Left lobe of liver (tissue), 2 donors: ENCODE measurements around the gene HFE. TPM values are rescaled to one million over a fixed set of nuclear protein-coding genes. Genes with fewer than 3 reads are reported as not detected.
A peak's percentile ranks its signal among the peaks of the same experiment; 100 is the strongest.

Experiments used
- ATAC-seq: fragments of 200-7000 bp; cut with Tn5 transposase; one replicate; pipeline ENCODE4 v1.9.1; 2020; ENCODE audit warnings: mild to moderate bottlenecking, moderate library complexity
- DNase-seq: peaks from one replicate; pipeline ENCODE4 v3.0.0-alpha.2; 2020; ENCODE audit warnings: low spot score
- total RNA-seq: library from RNA; stranded (reverse); gene quantifications from one replicate; pipeline ENCODE4 v1.2.1, GENCODE V29; 2021
- donor health status: DM: no; HTN: no; CAD: no; lungs with moderate emphysema.
- donor health status: DM: no; HTN: yes; CAD: no.

Gene HFE
- total RNA-seq, 1 donor from 2014 or later: 14.1 TPM

GRCh38 chr6:26130581-26131249 lies 43.5 kb downstream of the HFE start:
- no peak for DNase-seq
- ATAC-seq: no peak

- DNase-seq (no peak), ATAC-seq (no peak)
These were observed 44.4 kb downstream of the HFE start for GRCh38 chr6:26131618-26132017.

- DNase-seq (no peak), ATAC-seq (no peak)
These were observed 46.5 kb downstream of the HFE start for GRCh38 chr6:26133730-26134129.

GRCh38 chr6:26136321-26136720 lies 49.1 kb downstream of the HFE start:
- ATAC-seq: no peak

GRCh38 chr6:26140254-26140966 lies 53.2 kb downstream of the HFE start:
- DNase-seq (no peak), ATAC-seq (no peak)

More at GRCh38 chr6:26136321-26136720, 49.1 kb downstream of the HFE start:
- no peak for DNase-seq

GRCh38 chr6:26140967-26141294 lies 53.7 kb downstream of the HFE start:
- DNase-seq (no peak), ATAC-seq (no peak)

GRCh38 chr6:26141378-26141904 lies 54.2 kb downstream of the HFE start:
- DNase-seq: no peak
- ATAC-seq: peak; percentile 62

GRCh38 chr6:26142026-26142425 lies 54.8 kb downstream of the HFE start:
- ATAC-seq: peak; percentile 59
- no peak for DNase-seq

Other genes with a start within 250 kb of the HFE start
- 10.4 TPM for gene SLC17A3, start 213.2 kb upstream of the HFE start, total RNA-seq
- gene SLC17A2, start 156.7 kb upstream of the HFE start, total RNA-seq: 27.6 TPM
- gene TRIM38, start 124.6 kb upstream of the HFE start, total RNA-seq: 4.3 TPM